A549 (cell line): ENCODE measurements around the gene NTF3. TPM values are rescaled to one million over a fixed set of nuclear protein-coding genes. Genes with fewer than 3 reads are reported as not detected.

Experiments used
- ATAC-seq, 2 experiments: fragments of 200-7000 bp in 1 of 2; fragments of >200 bp in 1 of 2; cut with Nextera tagmentation in 1 of 2; cut with Tn5 transposase in 1 of 2; 3 replicates each; pipeline versions ENCODE4 v1.8.0 to v1.9.1; 2018 to 2020; ENCODE audit warnings: mild to moderate bottlenecking in 1 of 2, moderate library complexity in 1 of 2
- CTCF ChIA-PET: fragments of 300-600 bp; sonication (Branson Sonifier 250); formaldehyde crosslinking; extraction: SDS; loops from one replicate; lab custom pipeline; 2021; ENCODE audit warnings: antibody characterized with exemption, inconsistent platforms; lab: Yijun Ruan, JAX
- POLR2A ChIA-PET: fragments of 350-600 bp; formaldehyde crosslinking; extraction: SDS; loops from one replicate; lab custom pipeline; 2021; ENCODE audit warnings: antibody characterized with exemption, inconsistent platforms; lab: Yijun Ruan, JAX
- DNase-seq, 2 experiments: peaks; one replicate each; pipeline versions ENCODE4 v3.0.0 to v3.0.0-alpha.2; 2011 to 2016; ENCODE audit warnings: low read depth in 1 of 2, low spot score in 1 of 2
- FAIRE-seq: peaks from 2 replicates; lab custom pipeline; 2011; peaks lifted over from hg19 to GRCh38; lab: Jason Lieb, UNC
- H3K27ac ChIP-seq, 2 experiments: fragments of >200 bp; sonication (Bioruptor Twin); formaldehyde crosslinking; 3 replicates each; pipeline ENCODE4 v1.5.1; 2016 to 2017
- H3K4me1 ChIP-seq: fragments of >200 bp; sonication (Bioruptor Twin); formaldehyde crosslinking; 3 replicates; pipeline ENCODE4 v1.6.1; 2016
- H3K4me2 ChIP-seq: fragments of >200 bp; sonication (Bioruptor Twin); formaldehyde crosslinking; 3 replicates; pipeline ENCODE4 v1.6.1; 2016
- H3K4me3 ChIP-seq: fragments of >200 bp; sonication (Bioruptor Twin); formaldehyde crosslinking; 3 replicates; pipeline ENCODE4 v1.5.1; 2016
- H3K9me3 ChIP-seq: fragments of >200 bp; sonication (Bioruptor Twin); formaldehyde crosslinking; 3 replicates; pipeline ENCODE4 v1.6.1; 2016
- ATOH8 ChIP-seq: fragments of 250-450 bp; sonication (Bioruptor Pico); IDR thresholded peaks from 2 replicates; pipeline ENCODE4 v1.5.0; 2020; ENCODE audit warnings: low read depth, mild to moderate bottlenecking, moderate library complexity
- CBX2 ChIP-seq: fragments of 200-600 bp; sonication (generic); IDR thresholded peaks from 2 replicates; pipeline ENCODE4 v1.6.1; 2016; ENCODE audit warnings: low read depth, mild to moderate bottlenecking, borderline replicate concordance
- CBX8 ChIP-seq: fragments of 200-600 bp; sonication (generic); IDR thresholded peaks from 2 replicates; pipeline ENCODE4 v1.6.1; 2016
- CEBPB ChIP-seq, 2 experiments: fragments of >200 bp in 1 of 2; sonication (Bioruptor Twin) in 1 of 2; formaldehyde crosslinking in 1 of 2; IDR thresholded peaks; 2 replicates each; pipeline ENCODE4 v1.6.1; 2012 to 2016
- CHD2 ChIP-seq: fragments of 150-350 bp; IDR thresholded peaks from 2 replicates; pipeline ENCODE4 v1.6.1; 2014; ENCODE audit warnings: low read length; ENCODE audit not compliant: partially characterized antibody
- CHD4 ChIP-seq: fragments of 200-600 bp; sonication (generic); IDR thresholded peaks from 2 replicates; pipeline ENCODE4 v1.6.1; 2016; ENCODE audit warnings: antibody characterized with exemption, mild to moderate bottlenecking, borderline replicate concordance
- CTCF ChIP-seq: fragments of >200 bp; sonication (Bioruptor Twin); formaldehyde crosslinking; IDR thresholded peaks from 3 replicates; pipeline ENCODE4 v1.5.1; 2016
- ESRRA ChIP-seq: fragments of 150-350 bp; IDR thresholded peaks from 2 replicates; pipeline ENCODE4 v1.6.1; 2014; ENCODE audit warnings: mild to moderate bottlenecking, low read length, borderline replicate concordance
- FOSB ChIP-seq: fragments of 250-450 bp; sonication (Bioruptor Pico); IDR thresholded peaks from 2 replicates; pipeline ENCODE4 v1.5.0; 2020; ENCODE audit warnings: mild to moderate bottlenecking, moderate library complexity
- FOSL2 ChIP-seq, 2 experiments: fragments of 450-650 bp in 1 of 2; fragments of >200 bp in 1 of 2; sonication (Bioruptor Twin) in 1 of 2; formaldehyde crosslinking; IDR thresholded peaks; 2 replicates each; pipeline versions ENCODE4 v1.5.0 to v1.6.1; 2016 to 2020; ENCODE audit warnings: mild to moderate bottlenecking in 1 of 2, moderate library complexity in 1 of 2
- HEYL ChIP-seq: fragments of 250-450 bp; sonication (Bioruptor Pico); IDR thresholded peaks from 2 replicates; pipeline ENCODE4 v1.8.0; 2021; ENCODE audit warnings: mild to moderate bottlenecking, moderate library complexity
- HOXB5 ChIP-seq: fragments of 250-450 bp; sonication (Bioruptor Pico); IDR thresholded peaks from 2 replicates; pipeline ENCODE4 v1.5.0; 2020; ENCODE audit warnings: mild to moderate bottlenecking, moderate library complexity
- JUN ChIP-seq, 2 experiments: fragments of >200 bp; sonication (Bioruptor Twin); formaldehyde crosslinking; IDR thresholded peaks; 2 replicates in 1 of 2; 3 replicates in 1 of 2; pipeline ENCODE4 v1.6.1; 2016 to 2017
- MAFK ChIP-seq: fragments of 450-650 bp; IDR thresholded peaks from 2 replicates; pipeline ENCODE4 v1.6.1; 2014; ENCODE audit not compliant: partially characterized antibody
- MAZ ChIP-seq: fragments of 150-350 bp; IDR thresholded peaks from 2 replicates; pipeline ENCODE4 v1.6.1; 2014; ENCODE audit warnings: antibody characterized with exemption, low read depth, low read length, borderline replicate concordance
- MYC ChIP-seq: IDR thresholded peaks from 2 replicates; pipeline ENCODE4 v1.6.1; 2012; ENCODE audit warnings: mild to moderate bottlenecking, inconsistent platforms, low read length, improper control_type of control experiment, borderline replicate concordance
- NFE2L2 ChIP-seq: fragments of 150-350 bp; conservative IDR thresholded peaks from 2 replicates; pipeline ENCODE4 v1.6.1; 2014; ENCODE audit warnings: low read length
- POLR2A ChIP-seq: IDR thresholded peaks from 2 replicates; pipeline ENCODE4 v1.6.1; 2012; ENCODE audit warnings: mild to moderate bottlenecking, low read length
- POLR2AphosphoS2 ChIP-seq: conservative IDR thresholded peaks from 2 replicates; pipeline ENCODE4 v1.6.1; 2012; ENCODE audit warnings: low read length, improper control_type of control experiment, inconsistent platforms
- RAD21 ChIP-seq, 2 experiments: fragments of >200 bp in 1 of 2; sonication (Bioruptor Twin) in 1 of 2; formaldehyde crosslinking in 1 of 2; IDR thresholded peaks in 1 of 2; conservative IDR thresholded peaks in 1 of 2; 2 replicates in 1 of 2; 3 replicates in 1 of 2; pipeline ENCODE4 v1.6.1; 2012 to 2018; ENCODE audit warnings: inconsistent platforms in 1 of 2
- RARB ChIP-seq: fragments of 250-450 bp; sonication (Bioruptor Pico); IDR thresholded peaks from 2 replicates; pipeline ENCODE4 v1.8.0; 2021; ENCODE audit warnings: mild to moderate bottlenecking, moderate library complexity
- RCOR1 ChIP-seq: fragments of 150-350 bp; IDR thresholded peaks from 2 replicates; pipeline ENCODE4 v1.6.1; 2014; ENCODE audit warnings: antibody characterized with exemption, low read length, low read depth
- SREBF2 ChIP-seq: fragments of 450-650 bp; IDR thresholded peaks from 2 replicates; pipeline ENCODE4 v1.6.1; 2014; ENCODE audit warnings: mild to moderate bottlenecking, moderate library complexity
- TFCP2L1 ChIP-seq: fragments of 250-450 bp; sonication (Bioruptor Pico); IDR thresholded peaks from 2 replicates; pipeline ENCODE4 v1.5.0; 2021; ENCODE audit warnings: mild to moderate bottlenecking
- ZC3H11A ChIP-seq: fragments of 450-650 bp; IDR thresholded peaks from 2 replicates; pipeline ENCODE4 v1.6.1; 2014; ENCODE audit warnings: antibody characterized with exemption, mild to moderate bottlenecking
- ZSCAN20 ChIP-seq: fragments of 250-450 bp; sonication (Bioruptor Pico); IDR thresholded peaks from 2 replicates; pipeline ENCODE4 v1.8.0; 2022; ENCODE audit warnings: mild to moderate bottlenecking, moderate library complexity
- WGBS: methylation state at CpG from one replicate; pipeline ENCODE4 v1.1.6; 2017; ENCODE audit errors: missing lambda C conversion rate; 5-methylcytosine and 5-hydroxymethylcytosine counted together
- polyA plus RNA-seq, 4 experiments: library from polyadenylated mRNA; depleted of rRNA in 3 of 4; stranded (reverse); fragments of >200 nt; fragmentation: RNase III in 1 of 4; extraction: RNeasy Plus Mini Kit Qiagen cat#74134 plus additional on column Dnase treatment in 1 of 4; gene quantifications; 2 replicates in 3 of 4; 3 replicates in 1 of 4; pipeline ENCODE4 v1.2.3, GENCODE V29; 2011 to 2017

NTF3 gene
- polyA plus RNA-seq, 2 of the 4 experiments (the other 2 are of a cell fraction) = not detected

GRCh38 chr12:5464096-5464495 is 32.2 kb downstream of the NTF3 start:
- no peak for ATAC-seq
- FAIRE-seq = no peak
- no peaks in the 10 kb centered on the region for H3K9me3 ChIP-seq
- no peak overlapping the region for H3K27ac ChIP-seq
- DNase-seq = no peak
- no peaks in the 10 kb centered on the region for H3K4me1 ChIP-seq
- ChIA-PET POLR2A (no interaction called here), CTCF (no interaction called here)
- H3K4me2 ChIP-seq = no peak overlapping the region
- TF ChIP-seq ATOH8 (CRISPR knock-in tag) = no peak
- TF ChIP-seq MYC = no peak
- no peak for TF ChIP-seq CHD2
- TF ChIP-seq RAD21 (conservative IDR thresholded peaks at IDR 0.05 in 1 of 2, IDR thresholded peaks at IDR 0.05 in 1 of 2) = no peak
- TF ChIP-seq HEYL (CRISPR knock-in tag) = no peak
- TF ChIP-seq MAFK = no peak
- TF ChIP-seq ZC3H11A = no peak
- no peak for TF ChIP-seq FOSB (CRISPR knock-in tag)
- TF ChIP-seq CHD4 = no peak
- TF ChIP-seq SREBF2 = no peak
- TF ChIP-seq POLR2A = no peak
- TF ChIP-seq ZSCAN20 (CRISPR knock-in tag) = no peak
- TF ChIP-seq TFCP2L1 (CRISPR knock-in tag) = no peak
- no peak for TF ChIP-seq FOSL2 (IDR thresholded peaks at IDR 0.05)
- TF ChIP-seq FOSL2 (CRISPR knock-in tag; IDR thresholded peaks at IDR 0.05) = no peak
- no peak for TF ChIP-seq RARB (CRISPR knock-in tag)
- WGBS = 3% methylated on average over 2 of the region's 2 CpGs
- H3K4me3 ChIP-seq = no peak overlapping the region

GRCh38 chr12:5465384-5465783 is 33.5 kb downstream of the NTF3 start:
- no peaks in the 10 kb centered on the region for H3K4me1 ChIP-seq
- no peaks in the 10 kb centered on the region for H3K9me3 ChIP-seq
- ATAC-seq = no peak
- no peak for DNase-seq
- CTCF ChIA-PET = no interaction called here
- H3K4me3 ChIP-seq = no peak overlapping the region
- no peak overlapping the region for H3K4me2 ChIP-seq
- H3K27ac ChIP-seq = no peak overlapping the region
- FAIRE-seq = no peak
- 4% methylated on average over 6 of the region's 6 CpGs for WGBS
- TF ChIP-seq CEBPB (IDR thresholded peaks at IDR 0.05) (no peak), JUN (IDR thresholded peaks at IDR 0.05) (no peak), MAZ (no peak), HEYL (CRISPR knock-in tag) (no peak), POLR2A (no peak), HOXB5 (no peak), POLR2AphosphoS2 (no peak), MYC (no peak), RCOR1 (no peak), CTCF (no peak), RARB (CRISPR knock-in tag) (no peak)
- POLR2A ChIA-PET = no interaction called here

GRCh38 chr12:5466521-5466960 is 34.6 kb downstream of the NTF3 start:
- no peaks in the 10 kb centered on the region for H3K4me1 ChIP-seq
- ATAC-seq = no peak

More at GRCh38 chr12:5466521-5466960, 34.6 kb downstream of the NTF3 start:
- under 1% methylated on average over 5 of the region's 5 CpGs for WGBS
- DNase-seq (no peak), FAIRE-seq (no peak)
- Histone ChIP-seq H3K4me3 (no peak overlapping the region), H3K27ac (no peak overlapping the region), H3K4me2 (no peak overlapping the region)
- CTCF ChIA-PET = no interaction called here
- no peak for TF ChIP-seq JUN (IDR thresholded peaks at IDR 0.05)
- TF ChIP-seq ATOH8 (CRISPR knock-in tag) = no peak
- TF ChIP-seq CBX8 = no peak
- TF ChIP-seq NFE2L2 = no peak
- TF ChIP-seq CBX2 = no peak
- TF ChIP-seq ESRRA = no peak
- TF ChIP-seq, all 56 proteins: peak for 0
- H3K9me3 ChIP-seq = no peaks in the 10 kb centered on the region
- POLR2A ChIA-PET = no interaction called here
